ENCODE measurements around the gene C14orf132.

C14orf132 gene

DNA sequence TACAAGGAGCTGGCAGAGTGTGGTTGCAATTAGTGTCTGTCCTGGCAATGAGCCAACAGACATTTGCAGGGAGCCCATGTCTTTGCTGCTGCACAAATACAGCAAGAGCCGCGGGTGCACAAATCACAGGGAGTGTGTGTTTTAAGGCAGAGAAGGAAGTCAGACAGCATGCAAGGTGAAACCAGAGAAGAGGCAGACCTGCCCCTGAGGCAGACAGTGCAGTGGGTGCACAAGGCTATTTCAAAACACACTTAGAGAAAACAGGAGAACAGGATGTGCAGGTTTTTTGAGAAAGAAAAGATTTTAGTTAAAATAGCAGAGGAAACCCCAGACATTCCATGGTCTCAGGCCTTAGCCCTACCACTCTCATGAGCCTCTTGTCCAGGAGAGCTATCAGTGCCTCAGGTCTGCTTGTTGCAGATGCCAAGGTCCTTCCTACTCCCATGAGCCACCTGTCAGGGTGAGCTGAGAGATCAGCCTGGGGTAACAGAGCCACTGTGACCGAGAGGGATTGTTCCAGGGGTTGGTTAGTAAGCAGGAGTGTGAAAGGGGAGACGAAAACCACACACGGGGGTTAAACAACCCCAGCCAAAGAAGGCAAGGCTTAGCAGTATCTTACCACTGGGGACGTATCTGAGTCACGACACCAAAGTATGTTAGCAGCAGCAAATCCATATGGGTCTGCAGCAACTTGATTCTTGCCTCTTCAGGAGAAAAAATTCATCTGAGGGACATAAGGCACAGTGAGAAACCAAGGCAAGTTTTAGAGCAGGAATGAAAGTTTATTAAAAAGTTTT, 78.1 kb downstream of the C14orf132 start:
- no peak overlapping the region for H3K4me3 ChIP-seq (ENCODE audit: low read depth, low read length)

DNA sequence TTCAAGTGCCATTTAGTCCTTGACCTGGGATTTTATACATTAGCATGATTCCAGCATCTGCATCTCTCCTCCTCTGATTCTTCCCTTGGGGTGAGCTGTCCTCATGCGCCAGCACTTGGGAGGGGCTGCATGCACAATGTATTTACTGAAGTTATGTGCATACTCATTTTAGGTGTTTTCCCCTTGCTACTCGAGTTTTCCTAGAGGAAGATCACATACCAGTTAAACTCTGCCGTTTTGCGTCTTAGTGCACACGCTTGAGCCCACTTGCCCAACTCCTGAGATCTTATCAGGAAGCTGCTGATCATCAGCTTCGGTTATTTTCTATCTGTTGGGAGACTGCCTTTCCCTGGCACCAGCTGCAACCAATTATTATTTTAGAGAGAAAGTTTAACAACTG, 78.8 kb downstream of the C14orf132 start:
- no peak overlapping the region for H3K4me3 ChIP-seq (ENCODE audit: low read depth, low read length)

DNA sequence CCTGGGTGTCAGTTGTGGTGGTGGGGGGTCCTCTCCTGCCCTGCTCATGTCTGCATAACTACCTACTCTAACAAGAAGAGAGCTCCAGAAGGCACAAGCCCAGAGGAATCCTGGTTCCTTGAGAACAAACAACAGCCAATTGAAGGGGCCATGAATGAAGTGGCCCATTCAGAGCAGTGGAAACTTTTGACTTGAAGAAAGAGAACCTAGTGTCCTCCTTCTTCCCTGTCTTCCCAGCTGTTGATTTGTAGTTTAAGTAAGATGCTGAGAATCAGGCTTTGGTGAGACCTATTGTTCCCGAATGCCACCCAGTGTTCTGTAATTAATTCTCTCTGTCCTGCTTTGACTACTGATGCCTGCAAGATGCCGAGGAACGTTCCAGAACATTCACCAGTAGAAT, 79.2 kb downstream of the C14orf132 start:
- no peak overlapping the region for H3K4me3 ChIP-seq (ENCODE audit: low read depth, low read length)

DNA sequence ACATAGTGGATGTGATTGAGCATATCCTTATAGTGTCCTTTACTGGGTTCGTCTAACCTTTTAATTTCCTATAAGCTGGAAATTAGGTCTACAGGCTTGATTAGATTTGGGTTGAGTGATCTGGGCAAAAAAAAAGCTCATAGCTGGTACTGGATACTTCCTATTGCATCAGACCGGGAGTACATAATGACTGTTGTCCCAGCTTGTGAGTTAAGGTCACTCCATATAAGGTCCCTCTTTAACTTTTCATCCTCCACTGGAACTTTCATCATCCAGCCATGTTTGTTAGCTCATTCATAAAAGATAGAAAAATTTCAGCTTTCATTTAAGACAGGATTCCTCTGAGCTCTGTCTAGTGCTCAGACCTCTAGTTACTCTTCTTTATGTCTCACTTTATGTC, 80.8 kb downstream of the C14orf132 start:
- no peak overlapping the region for H3K4me3 ChIP-seq (ENCODE audit: low read depth, low read length)

DNA sequence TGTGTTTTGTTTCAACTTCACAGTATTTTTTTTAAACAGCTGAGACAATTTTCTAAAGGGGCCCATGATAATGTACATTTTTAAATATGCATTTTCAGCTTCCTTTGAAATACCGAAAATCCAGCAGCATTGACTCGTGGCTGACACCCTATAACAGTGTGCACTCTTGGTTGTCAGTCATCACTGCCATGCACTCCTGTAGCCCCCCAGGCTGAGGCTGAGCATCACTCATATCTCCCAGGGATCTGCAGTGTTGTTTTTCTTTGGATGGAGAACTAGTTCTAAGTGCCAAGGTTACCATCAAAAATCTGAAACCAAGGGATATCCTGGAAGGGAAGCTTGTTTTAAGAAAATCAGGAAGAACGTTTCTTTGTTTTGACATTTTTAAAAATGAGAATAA, 81.2 kb downstream of the C14orf132 start:
- no peak overlapping the region for H3K4me3 ChIP-seq (ENCODE audit: low read depth, low read length)

DNA sequence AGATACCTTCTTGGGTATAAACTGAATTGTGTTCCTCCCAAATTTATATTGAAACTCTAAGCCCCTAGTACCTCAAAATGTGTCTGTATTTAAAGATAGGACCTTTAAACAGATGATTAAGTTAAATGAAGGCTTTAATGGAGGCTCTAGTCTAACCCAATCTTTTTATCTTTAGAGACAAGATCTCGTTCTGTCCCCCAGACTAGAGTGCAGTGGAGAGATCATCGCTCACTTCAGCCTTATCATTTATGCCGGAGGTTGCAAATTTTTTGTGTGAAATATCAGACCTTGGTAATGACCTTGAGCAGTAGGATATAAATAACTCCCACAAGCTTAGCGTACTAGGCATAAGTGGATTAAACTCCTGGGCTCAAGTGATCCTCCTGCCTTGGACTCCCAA, 81.8 kb downstream of the C14orf132 start:
- H3K4me3 ChIP-seq (ENCODE audit: low read depth, low read length), result no peak overlapping the region

DNA sequence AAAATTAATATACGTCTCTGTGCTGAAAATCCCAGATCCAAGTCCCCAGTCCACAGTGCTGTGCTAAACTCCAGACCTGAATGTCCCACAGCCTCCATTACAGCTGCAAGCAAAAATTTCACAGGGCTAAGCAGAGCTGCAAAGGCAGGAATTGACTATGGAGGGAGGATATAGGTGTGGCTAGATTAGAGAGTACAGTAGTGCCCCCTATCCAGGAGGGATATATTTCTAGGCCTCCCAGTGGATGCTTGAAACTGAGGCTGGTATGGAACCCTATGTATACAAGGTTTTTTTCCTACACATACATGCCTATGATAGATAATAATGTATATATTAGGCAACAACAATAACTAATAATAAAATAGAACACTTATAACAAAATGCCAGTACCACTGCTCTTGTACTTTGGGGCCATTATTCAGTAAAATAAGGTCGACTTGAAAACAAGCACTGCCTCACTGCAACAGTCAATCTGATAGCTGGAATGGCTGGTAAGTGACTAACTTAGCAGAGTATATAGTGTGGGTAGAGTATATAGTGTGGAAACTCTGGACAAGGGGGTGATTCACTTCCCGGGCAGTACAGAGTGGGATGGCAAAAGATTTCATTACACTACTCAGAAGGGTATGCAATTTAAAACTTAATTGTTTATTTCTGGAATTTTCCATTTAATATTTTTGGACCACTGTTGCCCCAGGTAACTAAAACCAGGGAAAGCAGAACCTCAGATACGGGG, 82.7 kb downstream of the C14orf132 start:
- no peak overlapping the region for H3K4me3 ChIP-seq (ENCODE audit: low read depth, low read length)

DNA sequence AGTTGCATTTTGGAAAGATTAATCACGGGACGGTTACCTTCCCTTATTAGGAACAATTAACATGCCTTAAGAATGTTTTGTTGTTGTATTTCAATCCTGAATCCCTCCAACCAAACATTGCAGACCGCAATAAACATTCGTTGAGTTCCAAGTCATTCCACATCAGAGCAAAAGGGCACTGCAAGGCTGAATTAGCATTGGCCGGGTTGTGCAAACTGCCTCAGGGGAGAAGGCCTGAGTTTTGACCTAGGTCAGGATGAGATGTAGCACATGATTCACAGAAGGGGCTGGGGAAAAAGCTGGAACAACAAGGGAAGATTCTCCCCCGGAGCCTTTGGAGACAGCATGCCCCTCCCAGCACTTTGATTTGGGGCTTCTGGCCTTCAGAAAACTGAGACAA, 83.3 kb downstream of the C14orf132 start:
- no peak overlapping the region for H3K4me3 ChIP-seq (ENCODE audit: low read depth, low read length)

DNA sequence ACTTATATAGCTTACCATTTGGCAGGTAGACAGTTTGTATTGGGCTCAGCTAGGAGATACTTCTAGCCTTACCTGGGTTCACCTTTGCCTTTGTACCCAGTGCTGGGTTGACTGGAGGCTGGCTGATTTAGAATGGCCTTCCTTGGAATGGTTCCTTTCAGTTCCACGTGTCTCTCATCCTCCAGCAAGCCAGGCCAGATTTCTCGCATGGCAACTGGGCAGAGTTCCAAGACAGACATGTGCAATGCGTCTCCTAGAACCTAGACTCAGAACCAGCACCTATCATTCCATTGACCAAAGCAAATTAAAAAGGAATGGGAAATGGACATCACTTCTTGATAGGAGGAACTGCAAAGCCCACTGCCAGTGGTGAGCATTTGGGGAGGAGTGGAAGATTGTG, 86.4 kb downstream of the C14orf132 start:
- H3K4me3 ChIP-seq (ENCODE audit: low read depth, low read length), result no peak overlapping the region

DNA sequence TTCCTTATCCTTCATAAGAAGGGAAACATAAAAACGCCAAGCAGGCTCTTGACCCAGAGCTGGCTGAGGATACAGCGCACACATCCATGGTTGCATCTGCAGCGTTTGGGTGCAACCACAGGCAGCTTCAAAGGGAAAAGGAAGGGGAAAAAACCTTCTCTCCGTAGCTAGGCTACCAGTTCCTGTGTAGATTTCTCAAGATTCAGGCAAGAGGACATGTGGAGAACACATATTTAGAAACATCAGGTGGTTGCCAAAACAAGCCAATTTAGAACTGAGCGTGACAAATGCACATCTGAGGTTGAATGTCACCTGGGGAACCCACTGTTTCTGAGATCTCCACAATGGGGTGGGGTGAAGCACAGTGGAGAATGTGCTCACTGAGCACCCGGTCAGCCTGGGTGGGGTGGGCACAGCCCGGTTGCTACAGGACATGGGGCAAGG, 87.2 kb downstream of the C14orf132 start:
- H3K4me3 ChIP-seq (ENCODE audit: low read depth, low read length), result no peak overlapping the region

DNA sequence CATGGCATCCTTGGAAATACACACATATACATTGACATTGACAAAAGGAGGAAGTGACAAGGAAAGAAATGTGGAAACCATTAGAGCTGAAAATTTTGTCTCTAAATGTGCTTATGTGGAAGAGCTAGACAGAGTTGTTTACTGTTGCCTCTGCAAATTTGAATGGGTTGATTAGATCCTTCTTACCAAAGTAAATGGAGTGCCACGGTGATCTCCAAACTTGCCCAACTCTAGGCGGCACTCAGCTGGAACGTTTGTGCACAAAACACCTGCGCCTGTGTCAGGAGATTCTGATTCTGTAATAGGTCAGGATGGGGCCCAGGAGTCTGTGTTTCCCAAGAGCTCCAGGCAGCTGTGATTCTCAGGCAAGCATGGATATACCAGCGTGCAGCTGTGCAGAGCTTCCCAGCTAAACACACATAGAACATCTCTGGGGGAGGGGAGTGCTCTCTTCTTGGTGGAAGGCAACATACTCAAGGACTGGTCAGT, 87.7 kb downstream of the C14orf132 start:
- H3K4me3 ChIP-seq (ENCODE audit: low read depth, low read length), result no peak overlapping the region

DNA sequence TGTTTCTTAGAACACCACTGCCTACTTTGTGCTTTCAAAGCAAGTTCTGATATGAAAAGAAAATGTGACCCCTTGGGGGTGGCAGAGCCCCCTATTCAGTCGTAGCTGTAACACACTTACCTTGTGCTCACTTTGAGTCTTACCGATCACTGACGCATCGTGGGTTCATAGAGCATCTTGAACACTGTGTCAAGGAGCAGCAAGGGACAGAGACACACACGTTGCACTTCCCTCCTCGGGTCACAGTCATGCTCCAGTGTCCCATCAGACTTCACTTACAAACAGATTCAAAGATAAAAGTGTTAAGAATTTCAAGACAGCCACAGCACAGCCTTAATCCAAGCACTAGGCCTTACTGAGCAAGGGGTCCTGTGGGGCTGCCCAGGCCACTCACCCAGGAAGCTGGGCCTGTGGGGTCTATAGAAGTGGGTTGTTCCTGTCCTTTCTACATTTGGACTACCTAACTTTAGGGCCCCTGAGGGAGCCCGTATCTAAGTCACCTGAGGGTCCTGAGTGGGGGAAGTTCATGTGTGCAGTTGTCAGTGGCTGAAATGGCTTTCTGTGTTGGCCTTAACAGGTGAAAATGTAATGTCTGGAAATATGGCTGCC, 90.1 kb downstream of the C14orf132 start:
- H3K4me3 ChIP-seq (ENCODE audit: low read depth, low read length), result no peak overlapping the region

DNA sequence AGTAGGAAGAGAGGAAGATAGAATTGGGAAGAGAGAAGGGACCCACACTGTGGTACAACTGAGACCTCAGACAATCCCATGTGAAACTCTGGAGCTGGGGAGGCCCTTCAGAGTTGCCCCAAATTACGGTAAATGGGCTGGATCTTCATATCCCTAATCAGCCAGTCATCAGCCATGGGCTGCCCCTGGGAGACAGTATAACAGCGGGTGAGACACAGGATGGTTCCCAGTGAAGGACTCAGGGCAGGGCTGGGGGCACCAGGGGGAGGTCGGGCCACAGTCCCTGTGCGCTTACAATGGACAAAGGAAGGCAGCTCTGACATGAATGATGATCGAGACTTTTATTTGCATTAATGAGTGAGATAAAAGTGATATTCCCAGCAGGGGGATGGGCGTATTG, 91.2 kb downstream of the C14orf132 start:
- no peak overlapping the region for H3K4me3 ChIP-seq (ENCODE audit: low read depth, low read length)

DNA sequence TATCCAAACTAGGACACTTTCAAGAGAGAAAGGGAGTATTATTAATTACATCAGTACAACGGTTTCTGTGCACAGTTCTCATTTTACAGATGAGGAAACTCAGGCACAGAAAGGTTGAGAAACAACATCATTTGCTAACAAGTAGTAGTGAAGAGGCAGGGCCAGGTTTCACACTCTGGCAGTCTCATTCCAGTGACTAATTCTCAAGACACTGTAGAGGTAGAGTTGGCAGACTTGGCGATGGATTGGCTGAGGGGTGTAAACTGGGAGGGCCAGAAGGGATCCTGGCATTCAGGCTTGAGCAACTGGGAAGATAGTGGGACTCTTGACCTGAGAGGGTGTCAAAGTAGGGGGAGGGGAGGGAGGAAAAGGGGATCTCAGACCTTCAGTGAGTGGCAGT, 91.7 kb downstream of the C14orf132 start:
- H3K4me3 ChIP-seq (ENCODE audit: low read depth, low read length), result no peak overlapping the region

DNA sequence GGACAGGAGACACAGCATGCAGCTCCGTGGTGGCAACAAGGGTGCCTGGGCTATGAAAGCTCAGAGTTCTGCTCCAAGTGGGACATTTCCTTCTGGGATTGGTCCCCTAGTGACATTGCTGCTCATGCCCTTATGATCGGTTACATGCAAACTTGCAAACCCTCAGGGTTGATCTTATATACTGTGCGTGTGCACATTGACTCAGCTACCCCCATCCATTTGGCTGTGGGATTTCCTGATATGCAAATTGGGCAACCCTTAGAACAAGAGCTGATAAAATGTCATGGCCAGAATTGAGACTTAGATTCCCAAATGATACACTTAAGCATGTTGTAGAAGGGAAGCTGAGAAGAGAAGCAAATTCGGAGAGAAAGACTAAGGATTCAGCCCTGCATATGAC, 92.7 kb downstream of the C14orf132 start:
- H3K4me3 ChIP-seq (ENCODE audit: low read depth, low read length), result no peak overlapping the region

DNA sequence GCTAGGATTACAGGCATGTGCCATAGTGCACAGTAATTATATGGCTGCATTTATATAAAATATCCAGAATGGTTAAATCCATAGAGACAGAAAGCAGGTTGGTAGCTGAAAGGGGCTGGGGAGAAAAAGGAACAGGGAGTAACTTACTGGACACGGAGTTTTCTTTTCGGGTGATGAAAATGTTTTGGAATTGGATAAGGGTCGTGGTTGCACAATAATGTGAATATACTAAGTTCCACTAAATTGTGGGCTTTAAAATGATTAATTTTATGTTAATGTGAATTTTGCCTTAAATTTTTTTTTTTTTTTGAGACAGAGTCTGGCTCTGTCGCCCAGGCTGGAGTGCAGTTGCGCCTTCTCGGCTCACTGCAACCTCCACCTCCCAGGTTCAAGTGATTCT, 95.3 kb downstream of the C14orf132 start:
- no peak overlapping the region for H3K4me3 ChIP-seq (ENCODE audit: low read depth, low read length)

DNA sequence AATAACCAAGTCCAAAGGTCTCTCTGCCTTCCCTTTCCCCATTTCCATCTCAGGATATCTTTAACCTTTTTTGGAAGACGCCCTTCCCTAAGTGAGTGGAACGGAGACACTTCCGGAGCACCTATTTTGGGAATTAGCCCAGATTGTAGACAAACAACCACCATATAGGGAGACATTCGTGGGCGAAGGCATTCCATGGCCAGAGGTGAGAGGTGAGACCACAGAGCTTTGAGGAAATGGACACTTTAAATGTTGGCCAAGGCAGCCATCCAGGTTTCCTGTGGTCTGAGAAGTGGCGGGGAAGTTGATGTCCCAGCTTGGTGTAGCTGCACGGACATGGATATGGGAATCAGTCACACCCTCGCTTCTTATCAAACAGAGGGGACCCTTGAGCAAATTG, 96.1 kb downstream of the C14orf132 start:
- H3K4me3 ChIP-seq (ENCODE audit: low read depth, low read length), result no peak overlapping the region

DNA sequence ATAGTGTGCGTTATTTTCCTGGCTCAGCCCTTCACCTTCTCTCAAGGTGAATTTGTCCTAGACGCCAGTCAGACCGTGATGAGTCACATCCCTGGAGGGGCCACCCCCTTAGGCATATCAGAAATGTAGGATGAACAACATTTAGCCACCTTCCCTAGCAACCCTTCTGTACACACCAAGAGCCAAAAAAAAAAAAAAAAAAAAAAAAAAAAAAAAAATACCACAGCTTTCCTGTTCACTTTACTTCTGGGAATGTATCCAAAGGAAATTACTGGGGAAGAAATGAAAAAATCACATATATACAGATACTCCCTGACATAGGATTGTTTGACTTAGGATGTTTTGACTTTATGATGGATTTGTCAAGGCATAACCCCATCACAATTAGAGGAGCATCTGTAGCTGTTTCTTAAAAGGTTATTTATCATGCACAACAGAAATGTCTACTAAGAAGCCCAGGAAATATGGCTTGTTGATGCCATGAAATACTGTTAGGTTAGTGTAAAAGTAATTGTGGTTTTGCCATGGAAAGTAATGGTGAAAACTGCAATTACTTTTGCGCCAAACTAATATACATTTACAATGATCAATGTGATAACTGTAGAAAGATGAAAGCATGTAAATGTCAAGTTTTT, 97.3 kb downstream of the C14orf132 start:
- no peak overlapping the region for H3K4me3 ChIP-seq (ENCODE audit: low read depth, low read length)

DNA sequence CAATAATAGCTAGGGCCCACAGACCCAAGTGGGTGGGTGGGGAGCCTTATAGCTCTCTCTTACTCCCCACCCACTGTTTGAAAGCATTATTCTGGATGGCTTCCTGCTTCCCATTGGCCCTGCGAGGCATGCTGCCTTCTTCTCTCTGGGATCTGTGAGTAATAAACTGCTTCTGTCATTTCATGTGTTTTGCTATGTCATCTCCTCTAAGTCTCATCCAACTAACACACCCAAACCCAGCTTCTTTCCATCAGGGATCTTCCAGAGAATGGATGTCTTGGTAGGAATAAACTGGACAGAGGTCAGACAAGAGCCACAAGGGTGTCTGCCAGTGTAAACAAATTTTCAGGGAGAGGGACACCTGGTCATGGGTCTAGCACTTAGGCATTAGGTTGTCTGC, 99.1 kb downstream of the C14orf132 start:
- H3K4me3 ChIP-seq (ENCODE audit: low read depth, low read length), result no peak overlapping the region

DNA sequence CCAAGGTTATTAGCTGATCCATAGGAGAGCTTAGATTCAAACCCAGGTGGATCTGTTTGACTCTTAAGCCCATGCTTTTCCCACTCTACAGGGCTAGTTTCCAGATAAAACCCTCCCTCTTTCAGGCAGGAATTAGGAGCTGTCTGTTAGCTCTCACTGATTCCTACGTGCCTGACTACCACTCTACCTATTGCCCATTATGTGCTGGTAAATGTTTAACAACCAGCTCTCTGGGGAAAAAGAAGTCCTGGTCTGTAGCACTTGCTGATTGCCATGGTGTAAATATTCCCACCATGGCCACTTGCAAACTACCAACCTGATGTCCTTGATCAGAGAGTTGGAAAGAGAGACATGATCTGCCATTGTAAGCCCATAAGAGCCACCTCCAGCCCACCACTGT, 100.0 kb downstream of the C14orf132 start:
- H3K4me3 ChIP-seq (ENCODE audit: low read depth, low read length), result no peak overlapping the region

DNA sequence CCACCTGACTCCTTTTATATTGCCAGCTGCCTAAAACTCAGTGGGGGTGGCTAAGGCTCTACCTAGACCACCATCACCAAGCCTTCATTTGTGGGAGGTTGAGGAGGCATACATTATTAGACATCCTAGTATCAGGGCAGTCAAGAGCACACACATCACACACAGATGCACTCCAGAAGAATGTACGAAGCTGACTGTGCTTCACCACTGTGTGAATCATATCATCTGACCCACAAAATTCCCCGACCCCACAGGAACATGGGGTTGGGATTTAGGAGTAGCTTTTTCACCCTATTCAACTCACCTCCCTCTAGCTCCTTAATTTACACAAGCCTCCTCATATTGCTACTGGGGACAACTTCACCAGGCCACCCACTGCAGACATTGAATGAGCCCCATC, 100.7 kb downstream of the C14orf132 start:
- no peak overlapping the region for H3K4me3 ChIP-seq (ENCODE audit: low read depth, low read length)

Data from iPS-11a (cell line).